Measurements from ENCODE around the gene MED16. TPM values are rescaled to one million over a fixed set of nuclear protein-coding genes. Genes with fewer than 3 reads are reported as not detected.

MED16 gene
- total RNA-seq, 1 experiment from 2014 or later, result 83.1 TPM

DNA sequence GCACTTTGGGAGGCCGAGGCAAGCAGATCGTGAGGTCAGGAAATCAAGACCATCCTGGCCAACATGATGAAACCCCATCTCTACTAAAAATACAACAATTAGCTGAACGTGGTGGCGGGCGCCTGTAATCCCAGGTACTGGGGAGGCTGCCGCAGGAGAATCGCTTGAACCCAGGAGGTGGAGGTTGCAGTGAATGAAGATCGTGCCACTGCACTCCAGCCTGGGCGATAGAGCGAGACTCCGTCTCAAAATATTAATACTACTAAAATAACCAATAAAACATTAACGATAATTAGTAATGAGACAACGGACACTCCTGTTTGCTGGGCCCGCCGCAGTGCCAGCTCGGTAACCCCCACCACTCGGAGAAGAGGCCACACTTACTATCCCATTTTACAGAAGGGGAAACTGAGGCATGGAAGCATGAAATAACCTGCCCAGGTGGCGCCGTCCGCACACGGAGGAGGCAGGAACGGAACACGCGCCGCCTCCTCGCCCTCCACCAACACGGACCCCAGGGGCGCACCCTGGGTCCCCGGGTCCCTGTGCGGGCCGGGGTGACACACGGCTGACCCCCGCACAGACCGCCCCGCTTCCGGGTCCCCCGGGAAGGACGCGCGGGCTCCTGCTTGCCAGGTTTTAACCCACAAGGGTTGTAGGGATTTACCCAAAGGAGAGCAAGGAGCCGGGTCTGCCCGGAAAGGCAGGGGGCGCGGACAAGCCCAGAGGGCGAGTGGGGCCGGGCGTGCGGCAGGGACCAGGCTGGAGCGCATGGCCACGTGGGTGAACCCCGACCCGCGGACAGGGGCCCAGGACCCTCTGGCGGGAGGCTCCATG is 18.4 kb upstream of the MED16 start:
- Histone ChIP-seq H3K14ac (ENCODE audit: insufficient read depth, low read length) (no peak overlapping the region), H4K8ac (replicated peaks; ENCODE audit: insufficient read length, low read depth, low read length) (no peak overlapping the region), H2BK120ac (ENCODE audit: low read depth, low read length, poor library complexity, severe bottlenecking) (no peak overlapping the region), H3K79me2 (ENCODE audit: insufficient read depth, low read length) (peaks cover 7% of the 10 kb centered on the region; the same call in 1 of the 2 replicates), H3K4ac (ENCODE audit: low read depth, low read length) (no peak overlapping the region), H3K4me2 (ENCODE audit: insufficient read depth, insufficient read length, low read length) (no peak overlapping the region), H3K9ac (ENCODE audit: extremely low read depth, insufficient read length, low read length) (no peak overlapping the region), H2BK5ac (ENCODE audit: insufficient read length, low read length) (no peak overlapping the region), H3K23ac (ENCODE audit: insufficient read length, low read depth, low read length) (no peak overlapping the region), H3K23me2 (ENCODE audit: insufficient read length, low read depth, low read length, poor library complexity, severe bottlenecking) (peaks cover 11% of the 10 kb centered on the region), H3K27ac (ENCODE audit: insufficient read length, low read depth, low read length) (no peak overlapping the region), H2BK20ac (ENCODE audit: low read depth, low read length, poor library complexity, severe bottlenecking) (no peak overlapping the region), H3K79me1 (ENCODE audit: insufficient read depth, low read depth, low read length, poor library complexity, severe bottlenecking) (peaks cover 10% of the 10 kb centered on the region), H2AK5ac (ENCODE audit: insufficient read length, low read length) (no peak overlapping the region), H2BK15ac (ENCODE audit: low read depth, low read length) (no peak overlapping the region), H2BK12ac (ENCODE audit: insufficient read length, low read depth, low read length) (no peak overlapping the region), H3K27me3 (ENCODE audit: insufficient read depth, low read length) (no peaks in the 10 kb centered on the region), H4K91ac (ENCODE audit: insufficient read length, low read depth, low read length) (no peak overlapping the region), H4K5ac (ENCODE audit: insufficient read length, low read depth, low read length) (no peak overlapping the region), H3T11ph (ENCODE audit: low read length) (no peak overlapping the region), H2AFZ (ENCODE audit: low read length) (no peak overlapping the region), H3K4me1 (ENCODE audit: insufficient read depth, low read length) (no peaks in the 10 kb centered on the region), H3K9me3 (ENCODE audit: control insufficient read depth, low read depth, low read length) (no peaks in the 10 kb centered on the region), H3K18ac (ENCODE audit: insufficient read length, low read depth, low read length) (no peak overlapping the region), H4K20me1 (ENCODE audit: control insufficient read depth, insufficient read depth, insufficient read length) (no peaks in the 10 kb centered on the region), H3K56ac (ENCODE audit: insufficient read length, low read depth, low read length) (no peak overlapping the region)
- no CpG with 5 or more reads among the region's 54 CpGs for WGBS (ENCODE audit: extremely low coverage, insufficient read length, low lambda C conversion rate)
- peaks cover 0 to 13% of the 10 kb centered on the region in 2 experiments; a peak in 2 of 4 replicates for H3K4me1 Mint-ChIP-seq
- TF ChIP-seq, protein P1, sequence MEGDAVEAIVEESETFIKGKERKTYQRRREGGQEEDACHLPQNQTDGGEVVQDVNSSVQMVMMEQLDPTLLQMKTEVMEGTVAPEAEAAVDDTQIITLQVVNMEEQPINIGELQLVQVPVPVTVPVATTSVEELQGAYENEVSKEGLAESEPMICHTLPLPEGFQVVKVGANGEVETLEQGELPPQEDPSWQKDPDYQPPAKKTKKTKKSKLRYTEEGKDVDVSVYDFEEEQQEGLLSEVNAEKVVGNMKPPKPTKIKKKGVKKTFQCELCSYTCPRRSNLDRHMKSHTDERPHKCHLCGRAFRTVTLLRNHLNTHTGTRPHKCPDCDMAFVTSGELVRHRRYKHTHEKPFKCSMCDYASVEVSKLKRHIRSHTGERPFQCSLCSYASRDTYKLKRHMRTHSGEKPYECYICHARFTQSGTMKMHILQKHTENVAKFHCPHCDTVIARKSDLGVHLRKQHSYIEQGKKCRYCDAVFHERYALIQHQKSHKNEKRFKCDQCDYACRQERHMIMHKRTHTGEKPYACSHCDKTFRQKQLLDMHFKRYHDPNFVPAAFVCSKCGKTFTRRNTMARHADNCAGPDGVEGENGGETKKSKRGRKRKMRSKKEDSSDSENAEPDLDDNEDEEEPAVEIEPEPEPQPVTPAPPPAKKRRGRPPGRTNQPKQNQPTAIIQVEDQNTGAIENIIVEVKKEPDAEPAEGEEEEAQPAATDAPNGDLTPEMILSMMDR (conservative IDR thresholded peaks at IDR 0.05), result no peak
- H3K27me3 Mint-ChIP-seq (ENCODE audit: low read depth), result peaks cover 27% of the 10 kb centered on the region
- DNase-seq, result peak; percentile 55
- no peak overlapping the region for H3K27ac Mint-ChIP-seq
- peaks cover 0 to 3% of the 10 kb centered on the region in 2 experiments; a peak in 1 of 5 replicates for H3K9me3 Mint-ChIP-seq
- H3K36me3 Mint-ChIP-seq (ENCODE audit: insufficient read depth in 1 of 3, low read depth in 3 of 3), result peaks cover 0 to 12% (median 5%) of the 10 kb centered on the region in 3 experiments; a peak in 3 of 7 replicates
- peak overlapping the region; percentile 65 to 77 for H3K4me3 Mint-ChIP-seq

Measured in H9 (cell line).